D721Med (cell line): Measurements from ENCODE around the gene ATP6V1D.
"Not testable (repeated sequence)": the region's sequence is repeated elsewhere in the genome, so short reads cannot be mapped to it uniquely, and the experiment has no call there.

Experiments used
- DNase-seq: peaks from one replicate; pipeline ENCODE4 v3.0.0; 2011; ENCODE audit warnings: low spot score; ENCODE audit not compliant: insufficient read length
- FAIRE-seq: peaks from 2 replicates; lab custom pipeline; 2011; peaks lifted over from hg19 to GRCh38; lab: Jason Lieb, UNC
- CTCF ChIP-seq: IDR thresholded peaks from 2 replicates; pipeline ENCODE4 v1.5.1; 2012; ENCODE audit warnings: mild to moderate bottlenecking, control low read depth; ENCODE audit not compliant: insufficient read depth; ENCODE audit errors: missing control alignments

Gene ATP6V1D

GRCh38 chr14:67331368-67332125 is 28.1 kb downstream of the ATP6V1D start:
- DNase-seq = no peak
- FAIRE-seq = no peak
- TF ChIP-seq CTCF = no peak

- not testable (repeated sequence) for DNase-seq, FAIRE-seq
Measured at GRCh38 chr14:67329666-67330065, 29.9 kb downstream of the ATP6V1D start.

GRCh38 chr14:67319142-67319541 is 40.5 kb downstream of the ATP6V1D start:
- FAIRE-seq (no peak), DNase-seq (no peak)
- TF ChIP-seq CTCF = no peak

GRCh38 chr14:67317822-67318221 is 41.8 kb downstream of the ATP6V1D start:
- no peak for FAIRE-seq
- no peak for TF ChIP-seq CTCF

GRCh38 chr14:67313153-67313552 is 46.5 kb downstream of the ATP6V1D start:
- no peak for FAIRE-seq
- DNase-seq = no peak

More at GRCh38 chr14:67317822-67318221, 41.8 kb downstream of the ATP6V1D start:
- DNase-seq = no peak

GRCh38 chr14:67311868-67312267 is 47.7 kb downstream of the ATP6V1D start:
- no peak for DNase-seq
- no peak for TF ChIP-seq CTCF
- FAIRE-seq = no peak

More at GRCh38 chr14:67313153-67313552, 46.5 kb downstream of the ATP6V1D start:
- TF ChIP-seq CTCF = no peak
